Measurements from ENCODE around the gene POU4F3.

Gene POU4F3

DNA sequence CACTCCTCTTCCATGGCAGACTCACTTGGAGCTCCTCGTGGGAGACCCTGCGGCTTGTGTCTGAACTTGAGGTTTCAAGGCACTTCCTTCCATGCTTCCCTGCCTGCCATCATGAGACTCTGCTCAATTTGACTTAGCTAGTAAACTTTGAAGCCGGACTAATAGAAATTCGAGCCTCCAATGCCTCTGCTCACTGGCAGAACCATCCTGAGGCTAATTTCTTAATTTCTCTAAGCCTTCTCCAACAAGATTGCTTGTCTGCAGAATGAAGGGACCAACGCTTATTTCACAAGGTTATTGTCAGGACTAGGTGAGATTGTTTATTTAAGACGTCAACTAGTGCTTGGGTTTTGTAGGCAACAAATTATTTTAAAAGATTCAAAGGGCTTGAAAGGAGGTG is 3.2 kb downstream of the POU4F3 start:
- DNase-seq (ENCODE audit: insufficient read length) (no peak), FAIRE-seq (no peak)
- no peak for TF ChIP-seq TAF1 (IDR thresholded peaks at IDR 0.05; ENCODE audit: borderline replicate concordance, low read depth, low read length)
- TF ChIP-seq POLR2A (IDR thresholded peaks at IDR 0.05; ENCODE audit: low read depth, low read length): no peak
- no peak for TF ChIP-seq POLR2AphosphoS5 (IDR thresholded peaks at IDR 0.05; ENCODE audit: low read depth, low read length)

- DNase-seq (ENCODE audit: insufficient read length): no peak
- TF ChIP-seq POLR2A (IDR thresholded peaks at IDR 0.05; ENCODE audit: low read depth, low read length) (no peak), TAF1 (IDR thresholded peaks at IDR 0.05; ENCODE audit: borderline replicate concordance, low read depth, low read length) (no peak), POLR2AphosphoS5 (IDR thresholded peaks at IDR 0.05; ENCODE audit: low read depth, low read length) (no peak)
- FAIRE-seq: no peak
These were observed 3.9 kb downstream of the POU4F3 start for GRCh38 chr5:146342519-146342881.

DNA sequence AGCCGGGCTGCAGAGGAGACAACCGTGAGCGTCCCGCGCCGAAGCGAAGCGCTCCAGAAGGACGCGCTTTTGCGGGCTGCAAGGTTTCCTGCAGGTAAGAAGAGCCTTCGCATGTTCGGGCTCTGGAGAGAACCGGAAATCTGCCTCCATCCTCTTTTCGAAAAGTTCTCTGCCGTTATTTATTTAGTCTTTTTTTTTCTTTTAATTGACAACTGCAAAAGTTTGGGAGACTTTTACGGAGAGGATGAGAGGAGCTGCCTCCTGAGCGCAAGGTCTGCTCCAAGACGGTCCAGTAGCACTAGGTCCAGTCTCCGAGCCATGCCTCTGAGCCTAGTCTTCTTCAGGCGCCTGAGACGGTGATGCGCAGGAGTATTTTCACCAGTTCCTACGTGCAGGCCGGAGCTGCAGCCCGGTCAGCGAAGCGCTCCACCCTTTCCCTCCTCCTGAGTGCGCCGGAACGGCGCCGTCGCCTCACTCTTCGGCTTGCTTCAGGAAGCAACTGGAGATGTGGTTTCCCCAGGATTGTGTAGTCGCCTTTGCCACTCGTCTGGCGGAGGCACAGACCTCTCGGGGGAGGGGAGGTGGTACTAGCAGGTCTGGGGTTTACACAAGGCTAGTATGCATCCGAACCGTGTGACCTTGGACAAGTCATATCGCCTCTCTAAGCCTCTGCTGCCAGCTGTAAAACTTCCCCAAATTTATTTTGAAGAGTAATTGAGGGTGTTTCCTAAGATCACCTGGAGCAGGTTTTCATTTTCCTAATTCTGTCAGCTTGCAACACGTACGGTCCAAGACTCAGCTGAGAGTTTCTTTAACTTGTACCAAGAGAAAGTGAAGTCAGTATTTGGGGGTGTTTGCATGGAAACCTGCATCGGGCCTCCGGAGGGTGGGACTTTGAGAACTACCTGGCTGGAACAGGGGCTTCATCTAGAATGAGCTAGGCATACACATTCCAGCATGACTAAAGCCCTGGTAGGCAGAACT is 4.5 kb downstream of the POU4F3 start:
- no peak for FAIRE-seq
- TF ChIP-seq POLR2AphosphoS5 (IDR thresholded peaks at IDR 0.05; ENCODE audit: low read depth, low read length) (no peak), TAF1 (IDR thresholded peaks at IDR 0.05; ENCODE audit: borderline replicate concordance, low read depth, low read length) (no peak), POLR2A (IDR thresholded peaks at IDR 0.05; ENCODE audit: low read depth, low read length) (no peak)
- no peak for DNase-seq (ENCODE audit: insufficient read length)

DNA sequence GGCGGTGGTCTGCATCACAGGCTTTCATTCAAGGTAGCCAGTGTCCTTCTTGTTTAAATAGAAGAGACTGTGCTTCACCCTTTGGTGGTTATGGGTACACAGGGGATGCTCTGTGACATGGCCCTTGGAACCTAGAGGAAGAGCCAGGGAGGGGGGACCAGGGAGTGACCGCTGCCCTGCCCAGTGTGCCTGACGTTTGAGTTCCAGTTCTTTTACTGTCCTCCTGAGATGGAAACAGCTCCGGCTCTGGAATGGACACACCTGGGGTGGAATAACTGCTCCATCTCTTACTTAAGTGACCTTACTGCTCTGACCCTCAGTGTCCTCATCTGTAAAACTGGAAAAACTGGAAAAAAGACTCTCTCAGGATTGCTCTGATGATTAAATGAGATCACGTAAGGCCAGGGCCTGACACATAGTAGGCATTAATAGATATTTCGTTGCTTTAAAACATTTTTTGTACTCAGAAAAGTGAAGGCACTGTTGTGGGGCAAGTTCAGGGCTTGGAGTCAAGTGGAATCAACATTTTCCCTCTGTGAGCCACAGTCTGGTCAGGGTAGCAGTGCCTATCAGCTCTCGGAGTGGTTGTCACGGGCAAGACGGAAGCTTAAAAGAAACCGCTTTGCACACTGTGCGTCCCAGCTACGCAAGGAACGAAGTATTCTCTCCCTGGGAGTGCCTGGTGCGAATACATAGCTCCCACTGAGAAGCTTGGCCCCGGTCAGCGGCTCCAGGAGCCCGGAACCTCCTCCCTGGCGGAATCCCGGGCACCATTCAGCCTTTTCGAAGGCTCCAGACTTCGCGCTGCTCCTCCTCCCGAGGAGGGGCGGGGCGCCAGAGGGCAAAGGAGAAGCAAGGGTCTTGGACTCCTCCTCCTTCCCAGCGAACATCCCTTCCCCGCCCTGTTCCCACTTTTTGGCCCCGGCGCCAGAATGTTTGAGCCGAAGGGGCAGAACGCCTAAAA is 5.8 kb downstream of the POU4F3 start:
- FAIRE-seq (no peak), DNase-seq (ENCODE audit: insufficient read length) (no peak)
- TF ChIP-seq POLR2AphosphoS5 (IDR thresholded peaks at IDR 0.05; ENCODE audit: low read depth, low read length) (no peak), POLR2A (IDR thresholded peaks at IDR 0.05; ENCODE audit: low read depth, low read length) (no peak), TAF1 (IDR thresholded peaks at IDR 0.05; ENCODE audit: borderline replicate concordance, low read depth, low read length) (no peak)

- DNase-seq (ENCODE audit: insufficient read length) (no peak), FAIRE-seq (no peak)
- TF ChIP-seq TAF1 (IDR thresholded peaks at IDR 0.05; ENCODE audit: borderline replicate concordance, low read depth, low read length): no peak
- no peak for TF ChIP-seq POLR2AphosphoS5 (IDR thresholded peaks at IDR 0.05; ENCODE audit: low read depth, low read length)
- no peak for TF ChIP-seq POLR2A (IDR thresholded peaks at IDR 0.05; ENCODE audit: low read depth, low read length)
These were observed 6.6 kb downstream of the POU4F3 start for GRCh38 chr5:146345240-146345577.

DNA sequence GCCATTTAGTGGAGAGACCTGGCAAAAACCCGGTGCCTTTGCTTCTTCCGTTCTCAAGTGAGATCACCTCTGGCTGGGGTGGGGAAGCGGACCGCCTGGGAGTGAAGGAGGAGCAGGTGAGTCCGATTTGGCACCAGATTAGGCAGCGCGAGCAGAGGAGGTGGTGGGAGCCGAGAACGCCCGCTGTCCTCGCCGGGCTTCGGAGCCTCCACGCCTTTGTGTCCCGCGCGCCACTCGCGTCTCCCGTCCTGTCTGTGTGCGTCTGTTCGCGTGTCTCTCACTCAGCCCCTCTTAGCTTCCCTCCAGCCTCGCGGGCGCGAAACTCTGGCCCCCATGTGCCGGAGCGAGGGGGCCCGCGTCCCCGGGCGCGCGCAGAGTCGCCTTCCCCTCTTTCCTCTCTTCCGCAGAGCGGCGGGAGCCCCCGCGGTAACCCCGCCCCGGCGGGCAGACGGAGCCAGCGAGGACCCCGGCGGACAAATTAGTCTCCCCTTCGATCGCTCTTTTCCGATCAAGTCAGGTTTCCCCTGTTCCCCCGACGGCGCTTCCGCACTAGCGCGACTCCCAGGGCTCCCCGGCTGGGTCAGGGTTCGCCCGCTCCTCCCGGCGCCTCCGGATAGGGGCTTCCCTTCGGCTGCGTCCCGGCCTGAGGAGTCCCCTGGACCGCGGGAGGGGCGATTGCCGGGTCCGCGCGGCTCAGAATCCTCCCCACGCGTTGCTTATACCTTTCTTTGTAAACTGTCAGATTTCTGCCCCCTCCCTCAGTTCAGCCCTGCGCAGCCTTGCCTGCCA is 7.1 kb downstream of the POU4F3 start:
- FAIRE-seq: no peak

GRCh38 chr5:146357126-146357525 is 18.5 kb downstream of the POU4F3 start:
- DNase-seq (ENCODE audit: insufficient read length): no peak

More for the DNA sequence above, 7.1 kb downstream of the POU4F3 start:
- TF ChIP-seq POLR2A (IDR thresholded peaks at IDR 0.05; ENCODE audit: low read depth, low read length) (no peak), TAF1 (IDR thresholded peaks at IDR 0.05; ENCODE audit: borderline replicate concordance, low read depth, low read length) (no peak), POLR2AphosphoS5 (IDR thresholded peaks at IDR 0.05; ENCODE audit: low read depth, low read length) (no peak)
- no peak for DNase-seq (ENCODE audit: insufficient read length)

GRCh38 chr5:146359836-146360235 is 21.2 kb downstream of the POU4F3 start:
- FAIRE-seq (no peak), DNase-seq (ENCODE audit: insufficient read length) (no peak)
- TF ChIP-seq POLR2AphosphoS5 (IDR thresholded peaks at IDR 0.05; ENCODE audit: low read depth, low read length) (no peak), POLR2A (IDR thresholded peaks at IDR 0.05; ENCODE audit: low read depth, low read length) (no peak), TAF1 (IDR thresholded peaks at IDR 0.05; ENCODE audit: borderline replicate concordance, low read depth, low read length) (no peak)

More at GRCh38 chr5:146357126-146357525, 18.5 kb downstream of the POU4F3 start:
- no peak for FAIRE-seq
- TF ChIP-seq POLR2A (IDR thresholded peaks at IDR 0.05; ENCODE audit: low read depth, low read length): no peak
- no peak for TF ChIP-seq POLR2AphosphoS5 (IDR thresholded peaks at IDR 0.05; ENCODE audit: low read depth, low read length)
- TF ChIP-seq TAF1 (IDR thresholded peaks at IDR 0.05; ENCODE audit: borderline replicate concordance, low read depth, low read length): no peak

DNA sequence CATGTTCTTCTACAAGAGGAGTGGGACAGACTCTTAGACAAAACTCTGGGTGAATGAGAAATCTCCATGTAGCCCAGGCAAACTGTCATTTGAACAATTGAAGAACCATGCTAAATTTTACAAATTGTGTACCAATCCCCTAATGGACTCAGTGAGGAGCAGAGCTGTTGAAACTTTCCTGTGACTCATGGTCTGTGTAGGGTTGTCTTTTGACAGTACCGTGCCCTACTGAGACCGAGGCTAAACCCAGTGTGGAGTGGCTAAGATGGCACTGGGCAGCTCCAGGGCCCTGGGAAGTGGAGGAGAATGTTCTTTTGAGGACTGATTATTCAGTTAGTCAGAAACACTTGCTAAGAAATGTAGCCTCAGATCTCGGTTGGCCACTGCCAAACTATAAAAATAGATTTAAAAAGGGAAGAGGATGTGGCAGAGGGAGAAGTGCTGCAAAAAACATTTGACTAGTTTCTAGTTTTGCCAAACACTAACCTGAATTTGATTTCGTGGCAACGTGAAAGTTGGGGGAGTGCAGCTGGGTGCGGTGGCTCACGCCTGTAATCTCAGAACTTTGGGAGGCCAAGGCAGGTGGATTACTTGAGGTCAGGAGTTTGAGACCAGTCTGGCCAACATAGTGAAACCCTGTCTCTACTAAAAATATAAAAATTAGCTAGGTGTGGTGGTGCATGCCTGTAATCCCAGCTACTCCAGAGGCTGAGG is 24.7 kb downstream of the POU4F3 start:
- no peak for FAIRE-seq
- TF ChIP-seq POLR2A (IDR thresholded peaks at IDR 0.05; ENCODE audit: low read depth, low read length): no peak
- no peak for TF ChIP-seq POLR2AphosphoS5 (IDR thresholded peaks at IDR 0.05; ENCODE audit: low read depth, low read length)
- no peak for TF ChIP-seq TAF1 (IDR thresholded peaks at IDR 0.05; ENCODE audit: borderline replicate concordance, low read depth, low read length)
- DNase-seq (ENCODE audit: insufficient read length): no peak

DNA sequence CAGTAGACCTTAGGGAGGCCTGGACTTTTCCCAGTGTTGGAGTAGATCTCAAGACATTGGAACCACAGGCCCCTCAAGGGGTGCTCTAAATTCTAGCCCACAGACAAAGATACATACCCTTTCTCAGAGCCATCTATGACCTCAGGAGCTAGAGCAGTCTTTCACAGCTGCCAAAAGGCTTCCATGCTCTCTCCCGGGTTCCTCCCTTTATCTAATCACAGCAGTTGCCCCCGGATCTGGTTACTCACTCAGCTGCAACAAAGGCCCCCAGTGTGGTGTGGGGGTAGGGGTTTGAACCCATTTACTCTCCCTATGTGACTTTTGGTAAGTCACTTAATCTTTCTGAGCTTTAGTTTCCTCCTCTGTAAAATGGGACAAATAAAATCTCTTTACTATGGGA is 27.0 kb downstream of the POU4F3 start:
- DNase-seq (ENCODE audit: insufficient read length): no peak
- TF ChIP-seq TAF1 (IDR thresholded peaks at IDR 0.05; ENCODE audit: borderline replicate concordance, low read depth, low read length) (no peak), POLR2AphosphoS5 (IDR thresholded peaks at IDR 0.05; ENCODE audit: low read depth, low read length) (no peak), POLR2A (IDR thresholded peaks at IDR 0.05; ENCODE audit: low read depth, low read length) (no peak)
- no peak for FAIRE-seq

Measured in GM12892 (cell line).